Right renal pelvis (tissue), 4 donors: Measurements from ENCODE around the gene ZNF823. TPM values are rescaled to one million over a fixed set of nuclear protein-coding genes. Genes with fewer than 3 reads are reported as not detected.
A peak's percentile ranks its signal among the peaks of the same experiment; 100 is the strongest.
"Not testable (repeated sequence)": the region's sequence is repeated elsewhere in the genome, so short reads cannot be mapped to it uniquely, and the experiment has no call there.

Source experiments
- DNase-seq, 4 donors: peaks; one replicate each; pipeline ENCODE4 v3.0.0-alpha.2; 2013; ENCODE audit warnings: low read depth in 4 of 4, low spot score in 3 of 4, missing footprints in 1 of 4
- polyA plus RNA-seq, 4 donors: library from polyadenylated mRNA; unstranded; fragments of 120-200 nt; gene quantifications; one replicate each; pipeline ENCODE4 v1.2.1, GENCODE V29; 2013; ENCODE audit not compliant: insufficient read length in 4 of 4

Gene ZNF823
- polyA plus RNA-seq, 4 donors = 9.5 to 13.0 (median 12.4) TPM

DNA sequence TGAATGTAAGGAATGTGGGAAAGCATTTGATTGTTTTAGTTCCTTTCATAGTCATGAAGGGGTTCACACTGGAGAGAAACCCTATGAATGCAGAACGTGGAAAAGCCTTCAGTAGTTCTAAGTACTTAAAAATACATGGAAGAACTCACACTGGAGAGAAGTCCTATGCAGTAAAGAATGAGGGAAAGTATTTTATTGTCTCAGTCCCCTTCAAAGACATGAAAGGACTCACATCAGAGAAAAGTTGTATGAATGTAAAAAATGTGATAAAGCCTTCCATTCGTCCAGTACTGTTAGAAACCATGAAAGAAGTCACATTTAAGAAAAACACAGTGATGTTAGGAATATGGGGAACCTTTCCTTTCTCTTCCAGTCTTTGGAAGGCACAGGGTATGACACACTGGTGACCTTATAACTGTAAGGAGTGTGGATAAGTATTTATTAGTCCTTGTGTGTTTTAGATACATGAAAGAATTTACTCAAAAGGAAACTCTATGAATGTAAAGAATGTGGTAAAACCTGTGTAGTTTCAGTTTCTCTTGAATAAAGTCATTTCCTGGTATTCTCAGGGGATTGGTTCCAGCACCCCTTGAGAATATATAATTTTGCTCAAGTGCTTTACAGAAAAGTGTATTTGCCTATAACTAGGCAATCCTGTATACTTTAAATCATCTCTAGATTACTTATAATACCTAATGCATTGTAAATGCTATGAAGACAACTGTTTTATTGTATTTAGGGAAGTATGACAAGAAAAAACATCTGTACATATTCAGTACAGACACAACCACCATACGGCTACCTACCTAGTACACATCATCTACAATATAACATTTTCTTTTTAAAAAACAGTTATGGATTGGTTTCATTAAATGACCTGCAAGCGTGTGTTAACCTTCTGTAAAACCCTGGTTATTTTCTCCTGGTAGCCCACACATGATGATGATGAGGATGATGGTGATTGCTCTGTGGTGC lies 52.8 kb downstream of the ZNF823 start:
- no peak for DNase-seq

DNA sequence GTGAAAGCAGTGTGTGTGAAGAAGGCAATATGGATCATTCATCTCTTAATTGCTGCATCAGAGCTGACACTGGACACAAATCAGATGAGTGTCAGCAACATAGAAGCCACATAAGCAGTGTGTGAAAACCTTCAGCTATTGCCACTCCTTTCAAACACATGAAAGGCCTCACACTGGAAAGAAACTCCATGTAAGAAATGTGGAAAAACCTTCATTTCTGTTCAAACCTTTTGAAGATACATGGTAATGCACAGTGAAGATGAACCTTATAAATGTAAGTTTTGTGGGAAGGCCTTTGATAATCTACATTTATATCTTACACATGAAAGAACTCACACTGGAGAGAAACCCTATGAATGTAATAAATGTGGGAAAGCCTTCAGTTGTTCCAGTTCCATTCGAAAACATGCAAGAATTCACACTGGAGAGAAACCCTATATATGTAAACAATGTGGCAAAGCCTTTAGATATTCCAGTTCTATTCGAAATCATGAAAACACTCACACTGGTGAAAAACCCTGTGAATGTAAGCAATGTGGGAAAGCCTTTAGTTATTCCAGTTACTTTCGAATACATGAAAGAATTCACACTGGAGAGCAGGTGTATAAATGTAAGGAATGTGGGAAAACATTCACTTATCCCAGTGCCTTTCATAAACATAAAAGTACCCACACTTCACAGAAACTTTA lies 53.6 kb downstream of the ZNF823 start:
- DNase-seq = no peak

DNA sequence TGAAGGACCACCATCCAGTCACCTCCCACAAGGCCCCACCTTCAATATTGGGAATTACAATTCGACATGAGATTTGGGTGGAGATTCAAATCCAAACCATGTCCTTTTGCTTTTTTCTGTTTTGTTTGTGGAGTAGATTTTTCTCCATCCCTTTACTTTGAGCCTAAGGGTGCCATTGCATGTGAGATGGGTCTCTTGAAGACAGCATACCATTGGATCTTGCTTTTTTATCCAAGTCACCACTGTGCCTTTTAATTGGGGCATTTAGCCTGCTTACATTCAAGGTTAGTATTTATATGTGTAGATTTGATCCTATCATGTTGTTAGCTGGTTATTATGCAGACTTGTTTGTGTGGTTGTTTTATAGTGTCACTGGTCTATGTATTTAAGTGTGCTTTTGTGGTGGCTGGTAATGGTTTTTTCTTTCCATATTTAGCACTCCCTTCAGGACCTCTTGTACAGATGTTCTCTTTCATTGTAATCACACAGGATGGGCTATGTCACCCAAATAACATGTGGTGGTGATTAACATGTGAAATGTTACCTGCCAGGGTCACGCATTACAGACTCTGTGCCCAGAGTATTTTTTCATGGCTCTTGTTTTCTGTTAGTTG lies 58.0 kb downstream of the ZNF823 start:
- DNase-seq = no peak

DNA sequence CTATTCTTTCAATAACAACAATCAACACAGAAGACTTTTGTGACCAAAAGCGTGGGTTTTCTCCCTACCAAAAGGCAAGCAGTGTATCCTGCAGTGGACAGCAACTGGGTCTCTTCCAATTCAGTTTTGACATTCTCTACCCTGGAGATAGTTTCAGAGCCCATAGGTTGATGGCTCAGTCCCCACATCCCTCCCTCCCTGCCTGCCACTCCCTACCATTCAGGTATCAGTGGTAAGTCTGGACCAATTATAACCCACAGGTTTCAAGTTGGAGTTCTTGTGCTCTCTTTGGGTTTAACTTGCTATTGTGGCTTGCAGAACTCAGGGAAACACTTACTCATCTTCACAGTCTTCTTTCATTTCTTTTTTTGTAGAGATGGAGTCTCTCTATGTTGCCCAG lies 60.2 kb downstream of the ZNF823 start:
- DNase-seq = no peak

DNA sequence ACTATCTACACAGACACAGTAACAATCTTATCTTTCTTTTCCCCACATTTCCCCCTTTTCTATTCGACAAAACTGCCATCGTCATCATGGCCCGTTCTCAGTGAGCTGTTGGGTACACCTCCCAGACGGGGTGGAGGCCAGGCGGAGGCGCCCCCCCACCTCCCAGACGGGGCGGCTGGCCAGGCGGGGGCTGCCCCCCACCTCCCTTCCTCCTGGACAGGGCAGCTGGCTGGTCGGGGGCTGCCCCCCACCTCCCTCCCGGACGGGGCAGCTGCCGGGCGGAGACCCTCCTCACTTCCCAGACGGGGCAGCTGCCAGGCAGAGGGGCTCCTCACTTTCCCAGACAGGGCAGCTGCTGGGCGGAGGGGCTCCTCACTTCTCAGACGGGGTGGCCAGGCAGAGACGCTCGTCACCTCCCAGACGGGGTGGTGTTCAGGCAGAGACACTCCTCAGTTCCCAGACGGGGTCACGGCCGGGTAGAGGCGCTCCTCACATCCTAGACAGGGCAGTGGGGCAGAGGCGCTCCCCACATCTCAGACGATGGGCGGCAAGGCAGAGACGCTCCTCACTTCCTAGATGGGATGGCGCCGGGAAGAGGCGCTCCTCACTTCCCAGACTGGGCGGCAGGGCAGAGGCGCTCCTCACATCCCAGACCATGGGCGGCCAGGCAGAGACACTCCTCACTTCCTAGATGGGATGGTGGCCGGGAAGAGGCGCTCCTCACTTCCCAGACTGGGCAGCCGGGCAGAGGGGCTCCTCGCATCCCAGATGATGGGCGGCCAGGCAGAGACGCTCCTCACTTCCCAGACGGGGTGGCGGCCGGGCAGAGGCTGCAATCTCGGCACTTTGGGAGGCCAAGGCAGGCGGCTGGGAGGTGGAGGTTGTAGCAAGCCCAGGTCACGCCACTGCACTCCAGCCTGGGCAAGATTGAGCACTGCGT lies 61.8 kb downstream of the ZNF823 start:
- not testable (repeated sequence) for DNase-seq

DNA sequence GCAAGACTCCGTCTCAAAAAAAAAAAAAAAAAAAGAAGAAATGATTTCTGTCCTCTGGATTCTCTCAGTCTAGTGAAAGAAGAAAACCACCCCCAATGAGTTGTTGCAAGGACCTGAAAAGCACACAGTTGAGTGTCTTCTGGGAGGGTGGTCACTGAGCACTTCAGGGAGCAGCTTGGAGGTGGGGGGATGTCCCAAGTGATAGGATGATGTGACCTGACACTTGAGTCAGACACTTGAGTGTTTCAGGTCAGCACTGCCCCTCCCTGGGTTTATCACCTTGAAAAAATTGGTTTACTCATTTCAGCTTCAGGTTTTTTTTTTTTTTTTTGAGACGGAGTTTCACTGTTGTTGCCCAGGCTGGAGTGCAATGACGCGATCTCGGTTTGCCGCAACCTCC lies 63.2 kb downstream of the ZNF823 start:
- DNase-seq = no peak

DNA sequence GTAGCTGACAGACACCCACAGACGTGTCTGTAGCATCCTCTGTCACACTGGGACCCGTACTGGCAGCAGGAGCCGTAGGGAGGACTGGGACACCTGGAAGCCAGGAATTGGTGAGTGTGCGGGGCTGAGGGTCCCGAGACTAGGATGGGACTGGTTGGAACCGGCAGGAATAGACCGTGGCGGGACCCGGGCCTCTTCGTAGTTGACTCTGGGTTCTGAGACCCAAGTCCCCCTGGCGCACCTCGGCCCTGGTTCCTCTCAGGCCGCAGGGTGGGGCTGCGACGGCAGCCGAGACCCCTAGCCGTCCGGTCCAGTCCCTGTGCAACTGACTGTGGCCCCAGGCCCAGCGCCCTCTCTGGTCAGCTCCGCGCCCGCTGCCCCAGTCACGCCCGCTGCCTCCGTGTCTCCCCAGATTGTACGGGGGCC lies 64.7 kb downstream of the ZNF823 start:
- no peak for DNase-seq

DNA sequence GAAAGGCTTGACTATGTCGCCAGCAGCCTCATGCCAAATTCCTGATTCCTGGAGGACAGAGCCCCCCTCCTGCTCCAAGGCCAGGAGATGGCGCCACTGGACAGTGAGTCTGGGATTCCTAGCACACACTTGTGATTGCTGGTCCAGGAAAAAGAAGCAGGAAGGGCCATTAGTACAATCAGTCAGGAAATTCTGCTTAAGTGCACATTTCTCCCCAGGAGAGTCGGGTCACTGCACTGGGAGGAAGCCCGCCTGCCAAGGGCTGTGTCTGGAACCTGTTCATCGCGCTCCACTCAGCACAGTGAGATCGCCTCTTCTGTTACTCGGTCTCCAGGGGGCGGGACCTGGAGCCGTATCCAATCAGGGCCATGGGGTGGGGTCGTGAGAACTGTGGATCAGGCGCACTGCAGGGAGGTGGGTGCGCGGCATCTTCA lies 65.1 kb downstream of the ZNF823 start:
- DNase-seq = peak in 3 of 4 donors; percentile 65 to 81 (median 65)

Other genes starting within 250 kb of the ZNF823 start
- gene ZNF653, start 233.1 kb downstream of the ZNF823 start, polyA plus RNA-seq = 10 to 100 TPM in 2 of 4 donors, 1 to 10 TPM in 2; 9.1 to 11.1 (median 10.0) TPM
- gene ECSIT, start 209.8 kb downstream of the ZNF823 start, polyA plus RNA-seq = 10 to 100 TPM; 37.3 to 50.9 (median 38.2) TPM
- gene CNN1, start 200.1 kb downstream of the ZNF823 start, polyA plus RNA-seq = 1 to 10 TPM; 3.1 to 5.2 (median 4.5) TPM
- 10 to 100 TPM; 47.1 to 58.9 (median 50.0) TPM for gene ELOF1, start 179.7 kb downstream of the ZNF823 start, polyA plus RNA-seq
- 10 to 100 TPM; 11.8 to 17.2 (median 14.1) TPM for gene ACP5, start 161.3 kb downstream of the ZNF823 start, polyA plus RNA-seq
- 10 to 100 TPM; 40.8 to 54.1 (median 46.2) TPM for gene ZNF627, start 141.5 kb downstream of the ZNF823 start, polyA plus RNA-seq
- 10 to 100 TPM; 15.3 to 19.2 (median 16.3) TPM for gene ZNF441, start 28.1 kb upstream of the ZNF823 start, polyA plus RNA-seq
- gene ZNF491, start 59.6 kb upstream of the ZNF823 start, polyA plus RNA-seq = 1 to 10 TPM; 3.2 to 5.0 (median 4.0) TPM
- gene ZNF440, start 75.3 kb upstream of the ZNF823 start, polyA plus RNA-seq = 10 to 100 TPM; 12.5 to 17.4 (median 14.5) TPM
- gene ZNF439, start 109.8 kb upstream of the ZNF823 start, polyA plus RNA-seq = 10 to 100 TPM; 17.3 to 24.1 (median 21.2) TPM
- gene ZNF69, start 148.8 kb upstream of the ZNF823 start, polyA plus RNA-seq = 10 to 100 TPM; 15.6 to 21.2 (median 17.4) TPM
- 10 to 100 TPM; 15.0 to 21.3 (median 17.4) TPM for gene ZNF700, start 186.2 kb upstream of the ZNF823 start, polyA plus RNA-seq
- gene ZNF763, start 226.1 kb upstream of the ZNF823 start, polyA plus RNA-seq = 10 to 100 TPM in 1 of 4 donors, 1 to 10 TPM in 3; 8.0 to 10.7 (median 8.3) TPM